OCI-M1 (cell line): ENCODE results near the gene PTPN18.
"Not testable (repeated sequence)": the region's sequence is repeated elsewhere in the genome, so short reads cannot be mapped to it uniquely, and the experiment has no call there.

Source experiments
- DNase-seq: peaks from one replicate; lab custom pipeline; 2025; lab: John Stamatoyannopoulos, UW

PTPN18 gene

GRCh38 chr2:130355578-130356431 is at the start of gene PTPN18:
Gene PTPN18, plus strand, starts transcription at chr2:130356056. Its CDS starts 52 bp downstream, at chr2:130356108.
- DNase-seq = peak; percentile 90

- no peak for DNase-seq
Measured at GRCh38 chr2:130307850-130308249, 48.0 kb upstream of the PTPN18 start.

- no peak for DNase-seq
Measured at GRCh38 chr2:130310881-130311280, 45.0 kb upstream of the PTPN18 start.

- no peak for DNase-seq
Measured at GRCh38 chr2:130313812-130314334, 42.0 kb upstream of the PTPN18 start.

- no peak for DNase-seq
Measured at GRCh38 chr2:130314377-130314776, 41.5 kb upstream of the PTPN18 start.

GRCh38 chr2:130316596-130316995 is 39.3 kb upstream of the PTPN18 start:
- no peak for DNase-seq

- DNase-seq = no peak
Measured at GRCh38 chr2:130318906-130319305, 37.0 kb upstream of the PTPN18 start.

- DNase-seq = no peak
Measured at GRCh38 chr2:130319536-130319935, 36.3 kb upstream of the PTPN18 start.

- no peak for DNase-seq
Measured at GRCh38 chr2:130327703-130328527, 27.9 kb upstream of the PTPN18 start.

GRCh38 chr2:130328710-130329109 is 27.1 kb upstream of the PTPN18 start:
- no peak for DNase-seq

GRCh38 chr2:130332271-130333073 is 23.4 kb upstream of the PTPN18 start:
- DNase-seq = peak; percentile 81

- not testable (repeated sequence) for DNase-seq
Measured at GRCh38 chr2:130333253-130333652, 22.6 kb upstream of the PTPN18 start.

- DNase-seq = no peak
Measured at GRCh38 chr2:130334026-130334425, 21.8 kb upstream of the PTPN18 start.

- DNase-seq = no peak
Measured at GRCh38 chr2:130335226-130335625, 20.6 kb upstream of the PTPN18 start.

GRCh38 chr2:130336150-130336876 is 19.5 kb upstream of the PTPN18 start:
- no peak for DNase-seq

- no peak for DNase-seq
Measured at GRCh38 chr2:130336877-130337734, 18.8 kb upstream of the PTPN18 start.

- peak; percentile 20 for DNase-seq
Measured at GRCh38 chr2:130337735-130338325, 18.0 kb upstream of the PTPN18 start.

GRCh38 chr2:130338793-130339345 is 17.0 kb upstream of the PTPN18 start:
- DNase-seq = no peak
